ENCODE results near the gene HYAL2. TPM values are rescaled to one million over a fixed set of nuclear protein-coding genes. Genes with fewer than 3 reads are reported as not detected.

HYAL2 gene
- total RNA-seq, 1 experiment from 2014 or later, result 30.1 TPM

GRCh38 chr3:50279255-50280016 is 43.1 kb downstream of the HYAL2 start:
- no peaks in the 10 kb centered on the region for H3K27me3 Mint-ChIP-seq (ENCODE audit: insufficient read depth, unreplicated experiment)

GRCh38 chr3:50278880-50279224 is 43.7 kb downstream of the HYAL2 start, which contains the start of gene LSMEM2:
LSMEM2 (plus strand) TSS chr3:50279087; CDS start chr3:50279114, 27 bp downstream.
- no peak within 1 kb of the TSS for H3K4me3 Mint-ChIP-seq (ENCODE audit: unreplicated experiment)
- H3K27ac Mint-ChIP-seq (ENCODE audit: unreplicated experiment), result no peak within 1 kb of the TSS
- H3K9me3 ChIP-seq, result no peaks in the 10 kb centered on the region
- BruUV-seq (replicated peaks), result no TSS peak
- DNase-seq, result no peak
- no peak for TF ChIP-seq CTCF (IDR thresholded peaks at IDR 0.05; ENCODE audit: insufficient read depth in 1 of 2, low read depth in 1 of 2, low read length in 1 of 2, severe bottlenecking in 1 of 2, unreplicated experiment in 1 of 2)
- no peaks in the 10 kb centered on the region for H3K9me3 Mint-ChIP-seq (ENCODE audit: unreplicated experiment)
- H3K36me3 Mint-ChIP-seq (ENCODE audit: insufficient read depth, unreplicated experiment), result peaks cover 7% of the 10 kb centered on the region
- H3K4me1 ChIP-seq, result peaks cover 4% of the 10 kb centered on the region; the same call in 1 of the 2 replicates
- peaks cover 8% of the 10 kb centered on the region for H3K4me1 Mint-ChIP-seq (ENCODE audit: low read depth, unreplicated experiment)
- intact Hi-C loops (cut with micrococcal nuclease; ENCODE audit: unreplicated experiment), result no loop called here
- no peak within 1 kb of the TSS for H3K4me3 ChIP-seq (ENCODE audit: low read depth, low read length)
- H3K36me3 ChIP-seq (ENCODE audit: control insufficient read depth, insufficient read depth, low read length), result peaks cover 2% of the 10 kb centered on the region; the same call in 1 of the 2 replicates
- H3K27me3 Mint-ChIP-seq (ENCODE audit: insufficient read depth, unreplicated experiment), result no peaks in the 10 kb centered on the region
- ChIA-PET CTCF (interaction anchor here (0.6 to 1.2 kb wide), 3 partner anchors 13 to 29 kb away, joined by 3 to 4 read pairs (median 3); partner anchors contain the start of genes HYAL3 and NAA80), POLR2A (interaction anchor here (0.9 kb wide), 1 partner anchor 43 kb away, joined by 3 read pairs; the partner anchor contains the start of gene GNAI2)
- H3K27me3 ChIP-seq (replicated peaks; ENCODE audit: control insufficient read depth, insufficient read depth, low read length), result no peaks in the 10 kb centered on the region

More at GRCh38 chr3:50279255-50280016, 43.1 kb downstream of the HYAL2 start:
- Histone ChIP-seq H3K27me3 (replicated peaks; ENCODE audit: control insufficient read depth, insufficient read depth, low read length) (no peaks in the 10 kb centered on the region), H3K4me1 (no peaks in the 10 kb centered on the region; the same call in 1 of the 2 replicates), H3K4me3 (ENCODE audit: low read depth, low read length) (no peak overlapping the region), H3K36me3 (ENCODE audit: control insufficient read depth, insufficient read depth, low read length) (peaks cover 2% of the 10 kb centered on the region; the same call in 1 of the 2 replicates), H3K9me3 (no peaks in the 10 kb centered on the region)
- Mint-ChIP-seq H3K9me3 (ENCODE audit: unreplicated experiment) (no peaks in the 10 kb centered on the region), H3K36me3 (ENCODE audit: insufficient read depth, unreplicated experiment) (peaks cover under 1% of the 10 kb centered on the region), H3K27ac (ENCODE audit: unreplicated experiment) (no peak overlapping the region), H3K4me3 (ENCODE audit: unreplicated experiment) (no peak overlapping the region), H3K4me1 (ENCODE audit: low read depth, unreplicated experiment) (peaks cover 3% of the 10 kb centered on the region)
- no peak for DNase-seq
- BruUV-seq (replicated peaks), result no TSS peak
- intact Hi-C loops (cut with micrococcal nuclease; ENCODE audit: unreplicated experiment), result loop anchor here (2.0 kb wide), 1 partner anchor 19 kb away; the partner anchor contains the start of genes HYAL3 and NAA80
- CTCF ChIA-PET, result interaction anchor here (0.6 to 1.2 kb wide), 6 partner anchors 12 to 145 kb away, joined by 3 to 4 read pairs (median 4); partner anchors contain the start of genes HYAL3 and NAA80
- POLR2A ChIA-PET, result interaction anchor here (0.9 kb wide), 1 partner anchor 44 kb away, joined by 3 read pairs; the partner anchor contains the start of gene GNAI2
- no peak for TF ChIP-seq CTCF (IDR thresholded peaks at IDR 0.05; ENCODE audit: insufficient read depth in 1 of 2, low read depth in 1 of 2, low read length in 1 of 2, severe bottlenecking in 1 of 2, unreplicated experiment in 1 of 2)

GRCh38 chr3:50278123-50278879 is 44.2 kb downstream of the HYAL2 start:
- intact Hi-C loops (cut with micrococcal nuclease; ENCODE audit: unreplicated experiment), result no loop called here

More at GRCh38 chr3:50278123-50278879, 44.2 kb downstream of the HYAL2 start:
- H3K36me3 Mint-ChIP-seq (ENCODE audit: insufficient read depth, unreplicated experiment), result peaks cover 8% of the 10 kb centered on the region
- H3K4me3 Mint-ChIP-seq (ENCODE audit: unreplicated experiment), result no peak overlapping the region
- Histone ChIP-seq H3K9me3 (no peaks in the 10 kb centered on the region), H3K36me3 (ENCODE audit: control insufficient read depth, insufficient read depth, low read length) (peaks cover 2% of the 10 kb centered on the region; the same call in 1 of the 2 replicates), H3K4me1 (peaks cover 5% of the 10 kb centered on the region), H3K4me3 (ENCODE audit: low read depth, low read length) (no peak overlapping the region), H3K27me3 (replicated peaks; ENCODE audit: control insufficient read depth, insufficient read depth, low read length) (no peaks in the 10 kb centered on the region)
- DNase-seq, result no peak
- no peaks in the 10 kb centered on the region for H3K27me3 Mint-ChIP-seq (ENCODE audit: insufficient read depth, unreplicated experiment)
- POLR2A ChIA-PET, result no interaction called here
- H3K27ac Mint-ChIP-seq (ENCODE audit: unreplicated experiment), result no peak overlapping the region
- TF ChIP-seq CTCF (IDR thresholded peaks at IDR 0.05; ENCODE audit: insufficient read depth in 1 of 2, low read depth in 1 of 2, low read length in 1 of 2, severe bottlenecking in 1 of 2, unreplicated experiment in 1 of 2), result no peak
- peaks cover 8% of the 10 kb centered on the region for H3K4me1 Mint-ChIP-seq (ENCODE audit: low read depth, unreplicated experiment)
- BruUV-seq (replicated peaks), result no TSS peak
- CTCF ChIA-PET, result interaction anchor here (1.2 kb wide), 1 partner anchor 21 kb away, joined by 3 read pairs; the partner anchor contains the start of genes HYAL3 and NAA80
- no peaks in the 10 kb centered on the region for H3K9me3 Mint-ChIP-seq (ENCODE audit: unreplicated experiment)

Measured in Caco-2 (cell line).